Non-pigmented ciliary epithelial cell (primary cell): ENCODE data around the gene CLIP1.
"Not testable (repeated sequence)": the region's sequence is repeated elsewhere in the genome, so short reads cannot be mapped to it uniquely, and the experiment has no call there.

ENCODE experiments used
- DNase-seq: peaks from one replicate; pipeline ENCODE4 v3.0.0-alpha.2; 2010; ENCODE audit warnings: low read depth

CLIP1 gene

GRCh38 chr12:122421821-122422729 lies at the start of gene CLIP1:
TSS of gene CLIP1 (minus strand) at chr12:122422669. CDS start at chr12:122380452, 42,217 bp downstream.
- DNase-seq = no peak

GRCh38 chr12:122471324-122472226 lies 49.1 kb upstream of the CLIP1 start:
- peak; percentile 50 for DNase-seq

- not testable (repeated sequence) for DNase-seq
These were observed 48.1 kb upstream of the CLIP1 start for GRCh38 chr12:122470576-122470975.

GRCh38 chr12:122469856-122470255 lies 47.4 kb upstream of the CLIP1 start:
- not testable (repeated sequence) for DNase-seq

GRCh38 chr12:122467983-122468382 lies 45.5 kb upstream of the CLIP1 start:
- DNase-seq = no peak

- peak; percentile 91 for DNase-seq
These were observed 42.0 kb upstream of the CLIP1 start for GRCh38 chr12:122464317-122465042.

GRCh38 chr12:122460641-122461040 lies 38.2 kb upstream of the CLIP1 start:
- DNase-seq = no peak

- DNase-seq = no peak
These were observed 37.6 kb upstream of the CLIP1 start for GRCh38 chr12:122460061-122460460.

GRCh38 chr12:122459211-122459610 lies 36.7 kb upstream of the CLIP1 start:
- no peak for DNase-seq

GRCh38 chr12:122458105-122459035 lies 35.9 kb upstream of the CLIP1 start:
- DNase-seq = no peak

- no peak for DNase-seq
These were observed 35.2 kb upstream of the CLIP1 start for GRCh38 chr12:122457627-122458026.

GRCh38 chr12:122454739-122455138 lies 32.3 kb upstream of the CLIP1 start:
- no peak for DNase-seq

- DNase-seq = no peak
These were observed 31.8 kb upstream of the CLIP1 start for GRCh38 chr12:122454250-122454721.

- DNase-seq = no peak
These were observed 30.3 kb upstream of the CLIP1 start for GRCh38 chr12:122452701-122453285.

GRCh38 chr12:122449317-122449716 lies 26.8 kb upstream of the CLIP1 start:
- DNase-seq = peak; percentile 59

GRCh38 chr12:122447825-122448224 lies 25.4 kb upstream of the CLIP1 start:
- DNase-seq = not testable (repeated sequence)

- not testable (repeated sequence) for DNase-seq
These were observed 23.9 kb upstream of the CLIP1 start for GRCh38 chr12:122446390-122446789.

GRCh38 chr12:122444071-122444470 lies 21.6 kb upstream of the CLIP1 start:
- DNase-seq = not testable (repeated sequence)

GRCh38 chr12:122438822-122439221 lies 16.4 kb upstream of the CLIP1 start:
- DNase-seq = not testable (repeated sequence)

GRCh38 chr12:122437656-122438121 lies 15.2 kb upstream of the CLIP1 start:
- no peak for DNase-seq
